ENCODE results near the gene DOCK4.

DOCK4 gene

DNA sequence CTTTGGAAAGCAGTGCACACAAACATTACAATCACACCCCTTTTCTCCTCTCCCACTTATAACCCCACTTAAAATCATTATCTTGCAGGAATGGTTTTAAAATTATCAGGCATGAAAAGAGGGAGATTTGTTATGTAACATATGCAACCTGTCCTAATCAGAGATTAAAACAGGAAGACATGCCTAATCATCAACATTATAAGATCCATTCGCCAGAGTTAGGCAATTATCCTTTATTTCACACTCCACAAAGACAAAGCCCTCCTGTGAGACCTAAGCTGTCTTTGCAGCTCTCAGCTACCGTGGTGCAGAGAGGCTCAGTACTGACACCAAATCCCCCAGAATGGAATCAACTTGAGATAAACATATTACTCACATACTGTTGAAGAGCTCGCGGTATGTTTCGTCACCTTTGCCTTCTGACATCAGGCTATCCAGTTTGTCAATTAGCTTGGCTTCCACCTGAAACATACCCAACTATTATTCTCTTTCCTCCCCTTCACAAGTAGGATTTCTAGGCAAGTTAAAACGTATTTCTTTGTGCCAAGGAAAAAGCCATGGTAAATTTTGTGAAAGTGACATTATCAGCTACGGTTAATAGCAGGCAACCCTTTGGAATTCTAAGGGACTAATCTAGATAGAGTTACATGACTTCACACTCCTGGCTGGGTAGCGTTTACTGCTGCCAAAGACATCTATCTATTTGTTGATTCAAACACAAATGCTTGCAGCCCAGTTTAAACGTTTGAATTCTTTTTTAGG lies 417.7 kb downstream of the DOCK4 start:
- in situ Hi-C loops (cut with MboI; ENCODE audit: low sequenced_read_pairs) = no loop called here

DNA sequence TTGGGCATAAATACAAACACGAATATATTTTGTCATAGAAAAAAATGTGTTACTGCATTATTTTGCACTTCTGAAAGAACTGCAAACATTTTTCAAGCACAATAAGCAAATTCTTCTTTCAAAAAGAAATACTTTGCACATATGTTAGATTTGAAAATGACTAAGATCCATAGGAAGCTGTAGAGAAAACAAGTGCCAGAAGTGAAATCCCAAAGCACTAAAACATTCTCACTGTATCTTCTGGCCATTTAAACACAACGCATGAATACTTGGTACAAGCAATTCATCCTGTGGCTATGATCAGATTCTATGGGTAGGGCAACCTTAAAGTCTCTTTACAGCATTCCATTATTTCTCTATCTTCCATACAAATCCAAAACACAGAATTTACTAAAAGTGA lies 418.5 kb downstream of the DOCK4 start:
- in situ Hi-C loops (cut with MboI; ENCODE audit: low sequenced_read_pairs) = no loop called here

DNA sequence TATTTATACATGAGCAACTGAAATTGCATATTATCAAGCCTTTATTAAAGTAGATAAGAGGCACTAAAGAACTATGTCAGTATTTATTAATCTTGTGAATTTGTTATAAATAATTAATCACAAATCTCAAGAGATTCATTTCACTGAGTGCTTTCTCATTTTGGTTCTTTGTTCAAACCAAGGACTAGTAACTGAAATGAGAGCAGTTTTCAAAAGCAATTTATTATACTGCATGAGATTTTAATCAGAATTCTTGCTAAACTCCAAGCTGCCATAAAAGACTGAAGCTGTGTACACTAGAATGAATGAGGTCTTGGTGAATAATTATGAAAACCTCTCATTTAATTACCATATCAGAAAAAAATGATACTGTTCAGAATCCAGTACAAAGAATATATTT lies 419.1 kb downstream of the DOCK4 start:
- in situ Hi-C loops (cut with MboI; ENCODE audit: low sequenced_read_pairs) = no loop called here

DNA sequence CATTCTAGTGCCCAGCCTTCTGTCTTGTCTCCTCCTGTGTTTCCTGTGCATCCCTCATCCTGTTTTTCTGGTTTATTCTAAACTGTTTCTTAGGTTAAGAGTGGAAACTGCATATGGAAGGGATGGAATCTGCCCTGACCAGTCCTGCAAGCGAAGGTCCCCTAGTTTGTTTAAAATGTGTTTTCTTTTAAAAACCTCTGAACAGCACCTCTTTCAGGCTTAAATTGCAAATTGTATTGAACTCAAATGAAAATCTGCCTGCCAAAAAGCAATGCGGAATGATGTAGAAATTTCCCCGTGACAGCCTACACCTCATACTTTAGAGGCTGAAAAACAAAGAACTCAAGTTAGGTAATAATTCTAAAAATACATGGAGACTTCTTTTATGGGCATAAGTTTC lies 421.1 kb downstream of the DOCK4 start:
- in situ Hi-C loops (cut with MboI; ENCODE audit: low sequenced_read_pairs) = no loop called here

DNA sequence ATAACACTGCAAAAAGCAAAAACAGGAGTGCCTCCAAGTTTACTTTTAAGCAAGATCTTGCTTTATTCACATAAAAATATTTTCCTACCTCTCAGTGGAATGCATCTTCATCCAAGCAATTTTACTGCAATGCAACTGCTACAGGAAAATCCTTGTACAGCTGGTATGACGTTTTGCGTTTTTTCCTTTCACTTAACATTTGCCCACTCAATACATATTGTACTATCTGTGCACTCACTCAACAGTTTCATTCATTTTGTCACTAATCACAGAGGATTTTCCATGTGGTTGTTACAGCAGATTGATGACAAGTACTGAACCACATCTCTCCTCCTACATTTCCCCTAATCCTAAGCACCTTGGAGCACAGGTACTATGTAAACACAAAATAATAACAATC lies 421.9 kb downstream of the DOCK4 start:
- in situ Hi-C loops (cut with MboI; ENCODE audit: low sequenced_read_pairs) = no loop called here

DNA sequence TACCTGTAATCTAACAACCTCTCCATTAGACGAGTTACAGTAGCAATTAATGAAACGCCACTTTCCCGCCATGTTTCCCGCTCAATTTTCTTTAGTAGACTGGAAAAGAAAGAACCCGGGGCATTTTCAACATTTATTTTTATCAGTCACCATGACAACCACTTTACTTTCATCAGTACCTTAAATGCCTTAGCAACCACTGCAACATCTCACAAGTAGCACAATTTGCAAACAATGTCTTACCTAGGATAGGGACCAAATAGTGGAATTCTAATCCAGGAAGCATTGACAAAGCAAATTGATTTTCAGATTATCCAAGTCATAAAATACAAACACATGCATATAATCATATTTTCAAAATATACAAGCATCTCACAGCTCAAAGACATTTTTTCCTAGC lies 422.3 kb downstream of the DOCK4 start:
- in situ Hi-C loops (cut with MboI; ENCODE audit: low sequenced_read_pairs) = no loop called here

DNA sequence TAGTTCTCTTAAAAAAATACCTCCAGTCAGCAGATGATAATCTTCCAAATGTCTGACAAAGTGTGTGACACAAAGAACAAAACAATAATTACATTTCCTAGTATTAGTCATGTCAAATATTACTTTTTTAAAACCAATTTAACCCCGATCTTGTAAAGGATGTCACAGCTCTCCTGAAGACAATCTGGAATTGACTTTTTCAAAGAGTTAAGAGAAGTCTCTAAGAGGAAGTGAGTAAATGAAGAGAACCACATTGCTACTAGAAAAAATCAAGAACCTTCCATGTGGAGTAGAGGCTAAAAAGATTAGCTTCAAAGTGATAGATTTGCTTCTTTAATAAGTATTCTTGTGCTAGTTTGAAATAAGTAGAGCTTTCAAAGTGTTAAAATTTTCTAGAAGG lies 425.7 kb downstream of the DOCK4 start:
- in situ Hi-C loops (cut with MboI; ENCODE audit: low sequenced_read_pairs) = no loop called here

DNA sequence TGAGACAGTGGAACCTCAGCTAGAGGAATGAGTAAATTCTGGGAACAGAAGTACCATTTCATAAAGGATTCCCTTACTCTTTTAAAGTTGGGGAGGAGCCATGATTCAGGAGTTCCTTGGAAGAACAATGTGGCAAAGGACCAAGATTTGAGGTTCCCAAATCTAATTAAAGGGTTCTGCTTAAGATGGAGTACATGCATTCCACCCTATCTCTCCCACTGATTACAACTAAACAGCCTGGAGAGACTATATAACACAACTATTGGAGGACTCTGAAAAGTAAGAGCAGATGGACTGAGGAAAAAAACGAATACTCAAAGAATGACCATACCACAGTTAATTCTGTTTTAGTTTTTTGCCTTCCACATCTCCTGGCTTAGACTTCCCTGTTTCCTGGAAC lies 431.0 kb downstream of the DOCK4 start:
- in situ Hi-C loops (cut with MboI; ENCODE audit: low sequenced_read_pairs) = no loop called here

DNA sequence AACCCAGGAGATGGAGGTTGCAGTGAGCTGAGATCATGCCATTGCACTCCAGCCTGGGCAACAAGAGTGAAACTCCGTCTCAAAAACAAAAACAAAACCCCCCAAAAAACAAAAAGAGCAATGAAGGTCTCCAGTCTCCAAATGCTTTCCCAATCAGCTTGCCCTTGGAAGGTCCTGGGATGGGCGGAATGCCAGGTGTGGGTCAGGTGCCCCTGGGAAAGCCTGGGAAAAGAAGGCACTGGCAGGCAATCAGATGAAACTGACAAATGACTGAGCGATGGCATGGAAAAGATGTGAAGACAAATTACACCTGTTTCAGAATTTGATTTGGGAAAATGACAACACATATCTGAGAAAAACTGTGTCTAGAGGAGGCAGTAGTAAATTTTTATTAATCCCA lies 433.5 kb downstream of the DOCK4 start:
- in situ Hi-C loops (cut with MboI; ENCODE audit: low sequenced_read_pairs) = loop anchor here (25.0 kb wide), 2 partner anchors 90 to 1115 kb away; no protein-coding TSS in a partner anchor

DNA sequence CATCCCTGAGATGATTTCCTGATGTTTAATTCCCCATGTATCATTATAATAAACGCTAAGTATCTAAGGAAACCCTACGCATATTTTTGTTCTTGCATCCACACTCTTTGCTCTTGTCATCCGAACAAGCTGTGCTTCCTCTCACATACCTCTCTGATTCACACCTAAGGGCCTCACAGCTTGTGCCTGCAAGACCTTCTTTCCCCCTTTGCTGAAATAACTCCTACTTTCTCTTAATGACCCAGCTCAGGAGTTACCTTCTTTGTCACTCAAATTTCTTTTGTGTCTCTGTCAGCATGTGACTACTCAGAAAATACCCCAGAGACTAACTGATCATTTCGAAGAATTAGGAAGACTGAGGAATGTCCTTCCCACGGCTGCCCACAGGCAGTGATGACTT lies 434.6 kb downstream of the DOCK4 start:
- in situ Hi-C loops (cut with MboI; ENCODE audit: low sequenced_read_pairs) = loop anchor here (25.0 kb wide), 2 partner anchors 91 to 1116 kb away; no protein-coding TSS in a partner anchor

DNA sequence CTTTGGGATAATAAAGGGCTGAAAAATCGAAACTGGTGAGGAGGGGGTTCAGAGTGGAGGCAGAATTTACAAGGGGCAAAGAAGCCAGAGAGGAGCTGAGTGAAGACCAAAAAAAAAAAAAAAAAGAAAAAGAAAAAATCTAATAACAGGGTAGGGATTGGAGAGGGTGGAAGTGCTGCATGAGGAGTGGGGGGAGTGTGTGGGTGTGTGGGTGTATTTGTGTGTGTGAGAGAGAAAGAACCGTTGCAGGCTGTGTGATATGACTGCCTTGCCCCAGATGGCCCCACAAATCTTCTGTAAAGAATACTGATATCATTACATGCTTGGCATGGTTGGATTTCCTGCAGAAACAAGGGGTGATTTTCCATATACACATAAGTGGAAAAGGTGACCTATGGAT lies 436.1 kb downstream of the DOCK4 start:
- in situ Hi-C loops (cut with MboI; ENCODE audit: low sequenced_read_pairs) = loop anchor here (25.0 kb wide), 2 partner anchors 92 to 1117 kb away; no protein-coding TSS in a partner anchor

DNA sequence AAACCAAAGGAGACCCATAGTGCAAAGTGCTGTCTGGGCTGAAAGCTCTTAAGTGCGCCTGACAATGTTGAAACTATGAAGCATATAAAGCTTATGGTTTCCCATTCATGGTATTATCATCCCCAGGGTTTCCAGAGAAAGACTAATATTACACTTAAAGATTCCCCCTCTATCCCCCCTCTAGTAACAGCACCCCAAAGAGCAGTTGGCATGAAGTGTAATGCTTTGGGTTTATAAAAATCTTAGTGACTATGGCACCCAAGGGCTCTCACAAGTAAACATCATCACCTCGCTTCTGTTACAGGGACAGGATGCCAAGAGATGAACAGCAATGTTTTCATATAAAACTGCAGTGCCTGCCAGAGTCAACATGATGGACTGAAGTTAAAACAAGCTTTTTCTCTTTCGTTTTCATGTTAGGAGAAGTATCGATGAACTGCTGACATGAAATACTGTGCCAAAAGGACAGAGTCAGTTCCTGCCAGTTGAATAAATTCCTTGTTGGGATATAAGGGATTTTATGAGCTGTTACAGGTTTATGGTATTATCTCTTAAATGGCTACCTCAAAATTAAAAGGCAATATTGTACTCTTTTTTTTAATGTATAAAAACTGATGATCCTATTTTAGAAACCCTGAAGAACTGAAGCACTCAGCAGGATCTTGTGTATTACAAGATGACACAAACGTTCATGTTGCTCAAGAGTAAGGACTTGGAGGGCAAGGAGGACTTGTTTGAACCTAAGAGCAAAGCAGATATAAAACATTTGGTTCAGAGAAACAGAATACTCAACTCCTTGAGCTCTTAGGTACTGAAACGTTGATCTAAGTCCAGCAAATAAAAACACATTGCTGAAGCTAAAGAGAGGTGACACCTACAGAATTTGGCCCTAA lies 440.2 kb downstream of the DOCK4 start:
- in situ Hi-C loops (cut with MboI; ENCODE audit: low sequenced_read_pairs) = loop anchor here (25.0 kb wide), 2 partner anchors 96 to 1121 kb away; no protein-coding TSS in a partner anchor

DNA sequence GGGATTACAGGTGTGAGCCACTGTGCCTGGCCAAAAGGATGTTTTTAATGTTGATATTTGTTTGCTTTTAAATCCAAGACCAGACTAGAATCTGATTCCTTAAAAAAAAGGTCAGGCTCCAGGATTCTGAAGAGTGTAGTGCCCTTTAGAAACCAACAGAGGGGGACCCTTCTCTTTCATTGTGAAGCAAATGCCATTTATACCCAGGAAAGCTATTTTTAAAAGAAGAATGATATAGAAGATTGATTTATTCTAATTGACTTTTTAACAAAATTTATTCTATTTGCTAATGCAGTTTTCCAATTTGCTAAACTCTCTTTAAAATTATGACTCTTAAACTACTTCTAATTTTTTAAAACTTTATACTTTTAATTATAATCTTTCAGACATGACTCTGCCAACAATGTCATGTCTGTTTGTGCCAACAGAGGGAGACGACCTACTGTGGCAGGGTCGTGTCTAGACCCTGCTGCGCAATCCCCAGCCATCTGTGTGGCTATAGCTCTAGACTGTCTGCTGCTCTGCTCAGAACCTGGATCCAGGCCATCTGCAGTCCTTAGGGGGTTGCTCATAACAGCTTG lies 442.9 kb downstream of the DOCK4 start:
- in situ Hi-C loops (cut with MboI; ENCODE audit: low sequenced_read_pairs) = loop anchor here (25.0 kb wide), 2 partner anchors 99 to 1124 kb away; no protein-coding TSS in a partner anchor

DNA sequence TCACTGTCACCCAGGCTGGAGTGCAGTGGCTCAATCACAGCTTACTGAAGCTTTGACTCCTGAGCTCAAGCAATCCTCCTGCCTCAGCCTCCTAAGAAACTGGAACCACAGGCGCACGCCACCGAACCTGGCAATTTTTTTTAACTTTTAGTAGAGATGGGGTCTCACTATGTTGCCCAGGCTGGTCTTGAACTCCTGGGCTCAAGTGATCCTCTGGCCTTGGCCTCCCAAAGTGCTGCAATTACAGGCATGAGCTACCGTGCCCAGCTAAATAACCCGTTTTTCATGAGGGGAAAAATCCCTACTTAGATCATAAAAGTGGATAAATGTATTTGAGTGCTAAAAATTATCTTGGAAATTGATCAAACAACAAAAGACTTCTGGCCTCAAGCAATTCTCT lies 443.4 kb downstream of the DOCK4 start:
- in situ Hi-C loops (cut with MboI; ENCODE audit: low sequenced_read_pairs) = loop anchor here (25.0 kb wide), 2 partner anchors 100 to 1125 kb away; no protein-coding TSS in a partner anchor

DNA sequence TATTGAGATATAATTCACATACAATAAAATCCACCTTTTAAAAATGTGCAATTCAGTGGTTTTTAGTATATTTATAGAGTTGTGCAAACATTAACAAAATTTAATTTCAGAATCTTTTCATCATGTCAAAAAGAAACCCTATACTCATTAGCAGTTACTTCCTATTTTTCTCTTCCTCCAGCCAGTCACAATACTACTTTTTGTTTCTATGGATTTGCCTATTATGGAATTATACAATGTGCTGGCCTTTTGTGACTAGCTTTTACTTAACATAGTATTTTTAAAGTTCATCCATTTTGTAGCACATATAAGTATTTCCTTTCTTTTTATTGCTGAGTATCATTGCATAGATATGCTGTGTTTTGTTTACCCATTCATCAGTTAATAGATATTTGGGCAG lies 444.0 kb downstream of the DOCK4 start:
- in situ Hi-C loops (cut with MboI; ENCODE audit: low sequenced_read_pairs) = loop anchor here (25.0 kb wide), 2 partner anchors 100 to 1125 kb away; no protein-coding TSS in a partner anchor

DNA sequence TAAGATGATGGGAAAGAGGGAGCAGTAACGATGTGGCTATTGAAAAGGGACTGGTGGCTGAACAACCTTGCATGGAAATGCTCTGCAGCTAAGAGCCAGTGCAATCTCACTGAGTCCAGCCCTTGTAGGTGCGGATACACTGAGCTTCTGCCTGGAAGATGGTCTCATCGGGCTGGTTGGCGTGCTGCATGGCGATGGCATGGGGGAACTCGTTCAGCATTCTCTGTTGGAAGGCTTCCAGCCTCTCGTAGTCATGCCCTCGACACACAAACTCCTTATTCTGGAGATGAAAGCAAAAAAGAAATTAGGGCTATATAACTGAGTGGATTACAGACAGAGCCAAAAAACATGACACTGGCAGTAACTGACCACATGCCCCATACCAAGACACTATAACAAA lies 446.2 kb downstream of the DOCK4 start:
- in situ Hi-C loops (cut with MboI; ENCODE audit: low sequenced_read_pairs) = loop anchor here (25.0 kb wide), 2 partner anchors 102 to 1127 kb away; no protein-coding TSS in a partner anchor

DNA sequence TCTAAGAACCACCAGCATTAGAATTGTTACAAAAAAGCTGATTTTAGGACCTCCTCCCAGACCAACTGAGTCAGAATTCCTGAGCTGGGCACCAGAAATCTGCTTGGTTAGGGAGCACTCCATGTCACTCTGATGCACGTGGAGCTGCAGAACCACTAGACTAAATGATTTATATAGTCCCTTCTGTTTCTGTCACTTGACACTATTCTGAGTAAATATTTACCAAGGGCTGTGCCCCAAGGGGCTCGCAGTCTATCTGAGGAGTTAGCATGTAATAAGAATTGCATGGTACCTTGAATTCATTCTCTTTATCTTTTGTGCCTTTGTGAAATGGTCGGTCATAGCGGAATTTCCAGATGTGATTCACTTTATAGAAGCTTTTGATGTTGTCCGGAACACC lies 447.9 kb downstream of the DOCK4 start:
- in situ Hi-C loops (cut with MboI; ENCODE audit: low sequenced_read_pairs) = loop anchor here (25.0 kb wide), 2 partner anchors 104 to 1129 kb away; no protein-coding TSS in a partner anchor

DNA sequence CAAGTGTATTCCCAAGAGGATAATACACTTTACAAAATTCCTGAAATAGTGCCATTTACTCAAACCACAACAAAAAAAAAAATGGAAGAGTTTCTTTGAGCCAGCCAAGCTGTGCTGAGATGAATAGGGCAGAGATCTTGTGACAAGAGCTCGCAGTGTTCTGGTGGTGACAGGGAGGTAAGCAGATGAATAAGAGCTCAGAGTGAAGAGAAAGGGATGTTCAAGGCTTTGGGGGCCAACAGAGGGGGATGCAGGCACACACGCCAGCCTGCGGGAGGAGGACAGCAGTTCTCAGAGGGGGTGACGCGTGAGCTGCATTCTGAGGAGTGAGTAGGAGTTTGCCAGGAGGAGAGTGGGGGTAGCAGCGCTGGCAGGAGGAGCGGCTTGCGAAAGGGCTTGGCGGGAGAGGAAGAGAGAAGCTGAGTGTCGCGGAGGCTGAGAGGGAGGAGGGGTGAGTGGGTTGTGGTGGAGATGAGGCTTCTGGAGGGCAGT lies 449.5 kb downstream of the DOCK4 start:
- in situ Hi-C loops (cut with MboI; ENCODE audit: low sequenced_read_pairs) = loop anchor here (25.0 kb wide), 2 partner anchors 106 to 1131 kb away; no protein-coding TSS in a partner anchor

DNA sequence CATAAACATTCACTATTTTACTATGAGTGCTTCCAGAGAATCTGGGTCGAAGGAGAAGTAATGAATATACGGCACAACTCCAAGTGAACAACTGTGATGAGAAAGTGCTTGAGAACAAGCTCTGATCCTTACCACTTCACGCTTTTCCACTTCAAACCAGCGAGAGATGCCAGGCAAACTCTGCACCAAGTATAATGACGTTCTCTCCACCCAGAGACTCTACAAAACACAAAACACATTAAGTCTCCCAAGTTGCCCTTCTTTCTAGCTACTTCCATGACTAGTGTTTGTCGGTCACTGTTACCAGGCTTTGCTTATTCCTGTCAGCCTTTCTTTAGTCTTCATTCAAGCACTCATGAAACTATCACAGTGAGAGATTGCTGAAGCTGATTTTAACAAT lies 450.8 kb downstream of the DOCK4 start:
- in situ Hi-C loops (cut with MboI; ENCODE audit: low sequenced_read_pairs) = loop anchor here (25.0 kb wide), 2 partner anchors 107 to 1132 kb away; no protein-coding TSS in a partner anchor

DNA sequence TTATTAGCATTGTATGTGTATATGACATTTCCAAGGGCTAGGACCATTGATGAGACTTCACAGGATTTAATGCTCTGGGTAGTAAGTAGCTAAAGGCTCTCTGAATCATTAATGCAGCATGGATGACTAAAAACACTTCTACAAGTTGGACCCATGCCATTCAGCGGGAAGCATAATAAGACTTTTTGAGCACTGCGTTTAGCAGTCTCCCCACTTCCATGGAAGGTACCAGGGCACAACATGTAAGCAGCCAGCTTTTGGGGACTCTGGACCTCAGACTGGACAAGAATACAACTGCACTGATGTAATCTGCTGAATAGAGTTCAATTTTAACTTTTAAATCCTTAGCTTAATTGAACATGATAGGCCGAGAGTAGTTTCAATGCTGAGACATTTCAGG lies 452.2 kb downstream of the DOCK4 start:
- in situ Hi-C loops (cut with MboI; ENCODE audit: low sequenced_read_pairs) = loop anchor here (25.0 kb wide), 2 partner anchors 108 to 1133 kb away; no protein-coding TSS in a partner anchor
